GM12878 (cell line): ENCODE data around the gene DUSP22. TPM values are rescaled to one million over a fixed set of nuclear protein-coding genes. Genes with fewer than 3 reads are reported as not detected.

Source experiments
- ATAC-seq: fragments of 200-7000 bp; cut with Tn5 transposase; 3 replicates; pipeline ENCODE4 v1.9.1; 2020; ENCODE audit warnings: mild to moderate bottlenecking, moderate library complexity
- BruUV-seq: library from RNA; stranded (reverse); fragments of 400-500 nt; replicated peaks from 2 replicates; lab custom pipeline; 2021; lab: Mats Ljungman, UMichigan
- CTCF ChIA-PET: fragments of 300-600 bp; sonication (Branson Sonifier 250); formaldehyde crosslinking; extraction: SDS; loops from one replicate; lab custom pipeline; 2021; ENCODE audit warnings: inconsistent platforms; lab: Yijun Ruan, JAX
- POLR2A ChIA-PET: fragments of 350-600 bp; formaldehyde crosslinking; extraction: SDS; loops from one replicate; lab custom pipeline; 2021; ENCODE audit warnings: inconsistent platforms; lab: Charles Lee
- RAD21 ChIA-PET: fragments of 300-600 bp; sonication (Branson Sonifier 250); formaldehyde crosslinking; loops from one replicate; lab custom pipeline; 2023; ENCODE audit warnings: antibody characterized with exemption; ENCODE audit not compliant: unreplicated experiment; lab: Charles Lee
- SMC1A ChIA-PET: fragments of 300-600 bp; sonication (Branson Sonifier 250); formaldehyde crosslinking; loops from one replicate; lab custom pipeline; 2023; ENCODE audit not compliant: unreplicated experiment, uncharacterized antibody; lab: Charles Lee
- DNase-seq: peaks from one replicate; pipeline ENCODE4 v3.0.0-alpha.2; 2011; ENCODE audit warnings: low read depth, low spot score
- FAIRE-seq: peaks from 3 replicates; lab custom pipeline; 2011; peaks lifted over from hg19 to GRCh38; lab: Jason Lieb, UNC
- H2AFZ ChIP-seq: 2 replicates; pipeline ENCODE4 v1.6.0; 2011; ENCODE audit warnings: low read depth, low read length, control low read depth; ENCODE audit not compliant: control insufficient read depth
- H3K27ac ChIP-seq: 2 replicates; pipeline ENCODE4 v1.5.1; 2011; ENCODE audit warnings: control low read depth; ENCODE audit not compliant: control insufficient read depth, insufficient read depth
- H3K27me3 ChIP-seq, 2 experiments: replicated peaks in 1 of 2; 2 replicates each; pipeline versions ENCODE4 v1.6.0 to v1.6.1; 2011; ENCODE audit warnings: low read length in 1 of 2; ENCODE audit not compliant: control insufficient read depth in 2 of 2, insufficient read depth in 2 of 2
- H3K36me3 ChIP-seq, 2 experiments: 2 replicates each; pipeline ENCODE4 v1.5.1; 2011; ENCODE audit warnings: low read length in 1 of 2; ENCODE audit not compliant: control insufficient read depth in 2 of 2, insufficient read depth in 2 of 2
- H3K4me1 ChIP-seq: 2 replicates; pipeline ENCODE4 v1.6.1; 2011; ENCODE audit warnings: mild to moderate bottlenecking, low read length, moderate library complexity, mixed read lengths; ENCODE audit not compliant: control insufficient read depth, insufficient read depth
- H3K4me2 ChIP-seq: 2 replicates; pipeline ENCODE4 v1.6.0; 2011; ENCODE audit warnings: control low read depth; ENCODE audit not compliant: control insufficient read depth, insufficient read depth
- H3K4me3 ChIP-seq: fragments of 200-600 bp; sonication (generic); 2 replicates; pipeline ENCODE4 v1.5.1; 2016
- H3K79me2 ChIP-seq: 2 replicates; pipeline ENCODE4 v1.6.0; 2011; ENCODE audit warnings: low read length; ENCODE audit not compliant: control insufficient read depth, insufficient read depth
- H3K9ac ChIP-seq: 2 replicates; pipeline ENCODE4 v1.8.0; 2011; ENCODE audit warnings: low read length, control low read depth, mixed read lengths; ENCODE audit not compliant: control insufficient read depth, insufficient read depth
- H3K9me3 ChIP-seq: replicated peaks from 3 replicates; pipeline ENCODE4 v1.5.1; 2011; ENCODE audit warnings: mild to moderate bottlenecking, low read length; ENCODE audit not compliant: control insufficient read depth, insufficient read depth
- H4K20me1 ChIP-seq: 2 replicates; pipeline ENCODE4 v1.6.0; 2011; ENCODE audit not compliant: control insufficient read depth, insufficient read depth
- CBX5 ChIP-seq: sonication (generic); IDR thresholded peaks from 2 replicates; pipeline ENCODE4 v1.6.1; 2016; ENCODE audit warnings: low read depth, moderate library complexity, mild to moderate bottlenecking, inconsistent platforms
- CHD2 ChIP-seq: IDR thresholded peaks from 2 replicates; pipeline ENCODE4 v1.6.1; 2011; ENCODE audit warnings: low read depth, low read length, improper control_type of control experiment, borderline replicate concordance
- ESRRA ChIP-seq: IDR thresholded peaks from 2 replicates; pipeline ENCODE4 v1.6.1; 2012; ENCODE audit warnings: mild to moderate bottlenecking, low read length, improper control_type of control experiment
- MEF2B ChIP-seq: fragments of 450-650 bp; IDR thresholded peaks from 2 replicates; pipeline ENCODE4 v1.6.1; 2018; ENCODE audit warnings: mild to moderate bottlenecking, moderate library complexity; ENCODE audit not compliant: partially characterized antibody, poor library complexity, severe bottlenecking
- RBBP5 ChIP-seq: fragments of 200-600 bp; sonication (generic); conservative IDR thresholded peaks from 2 replicates; pipeline ENCODE4 v1.6.1; 2016
- USF2 ChIP-seq: IDR thresholded peaks from 2 replicates; pipeline ENCODE4 v1.6.1; 2011; ENCODE audit warnings: low read depth, low read length, improper control_type of control experiment, borderline replicate concordance
- WGBS: methylation state at CpG from one replicate; pipeline ENCODE4 v1.1.6; 2016; ENCODE audit warnings: low lambda C conversion rate; ENCODE audit not compliant: insufficient replicate concordance, insufficient coverage; ENCODE audit errors: missing lambda C conversion rate; 5-methylcytosine and 5-hydroxymethylcytosine counted together
- in situ Hi-C: fragments of 300-500 bp; cut with MboI; formaldehyde crosslinking; loops from 9 replicates; pipeline ENCODE4 v1.14.3; 2018; ENCODE audit warnings: mixed read lengths
- intact Hi-C: fragments of 100-400 bp; cut with micrococcal nuclease; formaldehyde crosslinking; loops from one replicate; pipeline ENCODE4 v1.14.2; 2022; ENCODE audit not compliant: unreplicated experiment
- polyA plus RNA-seq, 11 experiments: library from polyadenylated mRNA; depleted of rRNA in 4 of 11; unstranded in 6 of 11; stranded (reverse) in 5 of 11; fragments of >200 nt; fragmentation: Nextera tagmentation in 4 of 11; fragmentation: Illumina TruSeq in 1 of 11; extraction: Ambion mirVana in 4 of 11; extraction: Trizol in 1 of 11; gene quantifications; 1 replicate in 1 of 11; 2 replicates in 10 of 11; pipeline versions ENCODE4 v1.2.1 to v1.2.3, GENCODE V29; 2011 to 2016; ENCODE audit warnings: inconsistent platforms in 2 of 11, missing spikeins in 2 of 11, low read depth in 1 of 11
- total RNA-seq, 4 experiments: library from RNA; depleted of rRNA in 3 of 4; stranded (reverse); fragments of >200 nt in 3 of 4; fragmentation: Illumina TruSeq in 1 of 4; extraction: Trizol in 1 of 4; gene quantifications; 2 replicates each; pipeline versions ENCODE4 v1.2.1 to v1.2.3, GENCODE V29; 2013 to 2021
- TF ChIP-seq, protein P1 (sequence below): fragments of 450-650 bp; IDR thresholded peaks from 2 replicates; pipeline ENCODE4 v1.6.1; 2017; ENCODE audit warnings: mild to moderate bottlenecking, moderate library complexity
- TF ChIP-seq, protein P2 (sequence below): fragments of 450-650 bp; conservative IDR thresholded peaks from 2 replicates; pipeline ENCODE4 v1.6.1; 2017; ENCODE audit warnings: mild to moderate bottlenecking, moderate library complexity
- TF ChIP-seq, protein P3 (sequence below): fragments of 450-650 bp; IDR thresholded peaks from 2 replicates; pipeline ENCODE4 v1.6.1; 2016; ENCODE audit warnings: mild to moderate bottlenecking, moderate library complexity, borderline replicate concordance
- TF ChIP-seq, protein P4 (sequence below): IDR thresholded peaks from 2 replicates; pipeline ENCODE4 v1.6.1; 2012; ENCODE audit warnings: low read depth, low read length, improper control_type of control experiment

Gene DUSP22
- total and polyA plus RNA-seq, 10 of the 15 experiments (the other 5 are each of a cell fraction or from before 2014, with no cell fraction given) = 78.9 to 156 (median 107) TPM

- no TSS peak for BruUV-seq
- no peaks in the 10 kb centered on the region for H3K9me3 ChIP-seq
- no peaks in the 10 kb centered on the region; a peak in 2 of 4 replicates for H3K36me3 ChIP-seq
- H3K27me3 ChIP-seq = no peaks in the 10 kb centered on the region
- peaks cover 44% of the 10 kb centered on the region for H3K79me2 ChIP-seq
- peaks cover 23% of the 10 kb centered on the region for H3K4me1 ChIP-seq
- ChIA-PET RAD21 (interaction anchor here (0.9 to 9.4 kb wide), 7 partner anchors 16 to 170 kb away, joined by 3 to 95 read pairs (median 13); partner anchors contain the start of gene DUSP22), SMC1A (interaction anchor here (0.6 to 13.5 kb wide), 18 partner anchors 9 to 262 kb away, joined by 3 to 185 read pairs (median 4); no protein-coding TSS in a partner anchor), CTCF (interaction anchor here (0.6 to 3.4 kb wide), 10 partner anchors 12 to 272 kb away, joined by 3 to 14 read pairs (median 3); no protein-coding TSS in a partner anchor), POLR2A (interaction anchor here (0.9 to 1.2 kb wide), 2 partner anchors 9 to 16 kb away, joined by 3 read pairs; no protein-coding TSS in a partner anchor)
- H3K4me2 ChIP-seq = no peak overlapping the region
- no peak for ATAC-seq
- no peak for FAIRE-seq
- H3K9ac ChIP-seq = no peak overlapping the region
- in situ Hi-C loops (no loop called here), intact Hi-C loops (no loop called here)
- no peak overlapping the region for H3K4me3 ChIP-seq
- 88% methylated on average over 10 of the region's 10 CpGs for WGBS
- no peak overlapping the region for H2AFZ ChIP-seq
- H4K20me1 ChIP-seq = peaks cover under 1% of the 10 kb centered on the region; the same call in 1 of the 2 replicates
- no peak overlapping the region for H3K27ac ChIP-seq
- DNase-seq = no peak
- TF ChIP-seq, protein P1, sequence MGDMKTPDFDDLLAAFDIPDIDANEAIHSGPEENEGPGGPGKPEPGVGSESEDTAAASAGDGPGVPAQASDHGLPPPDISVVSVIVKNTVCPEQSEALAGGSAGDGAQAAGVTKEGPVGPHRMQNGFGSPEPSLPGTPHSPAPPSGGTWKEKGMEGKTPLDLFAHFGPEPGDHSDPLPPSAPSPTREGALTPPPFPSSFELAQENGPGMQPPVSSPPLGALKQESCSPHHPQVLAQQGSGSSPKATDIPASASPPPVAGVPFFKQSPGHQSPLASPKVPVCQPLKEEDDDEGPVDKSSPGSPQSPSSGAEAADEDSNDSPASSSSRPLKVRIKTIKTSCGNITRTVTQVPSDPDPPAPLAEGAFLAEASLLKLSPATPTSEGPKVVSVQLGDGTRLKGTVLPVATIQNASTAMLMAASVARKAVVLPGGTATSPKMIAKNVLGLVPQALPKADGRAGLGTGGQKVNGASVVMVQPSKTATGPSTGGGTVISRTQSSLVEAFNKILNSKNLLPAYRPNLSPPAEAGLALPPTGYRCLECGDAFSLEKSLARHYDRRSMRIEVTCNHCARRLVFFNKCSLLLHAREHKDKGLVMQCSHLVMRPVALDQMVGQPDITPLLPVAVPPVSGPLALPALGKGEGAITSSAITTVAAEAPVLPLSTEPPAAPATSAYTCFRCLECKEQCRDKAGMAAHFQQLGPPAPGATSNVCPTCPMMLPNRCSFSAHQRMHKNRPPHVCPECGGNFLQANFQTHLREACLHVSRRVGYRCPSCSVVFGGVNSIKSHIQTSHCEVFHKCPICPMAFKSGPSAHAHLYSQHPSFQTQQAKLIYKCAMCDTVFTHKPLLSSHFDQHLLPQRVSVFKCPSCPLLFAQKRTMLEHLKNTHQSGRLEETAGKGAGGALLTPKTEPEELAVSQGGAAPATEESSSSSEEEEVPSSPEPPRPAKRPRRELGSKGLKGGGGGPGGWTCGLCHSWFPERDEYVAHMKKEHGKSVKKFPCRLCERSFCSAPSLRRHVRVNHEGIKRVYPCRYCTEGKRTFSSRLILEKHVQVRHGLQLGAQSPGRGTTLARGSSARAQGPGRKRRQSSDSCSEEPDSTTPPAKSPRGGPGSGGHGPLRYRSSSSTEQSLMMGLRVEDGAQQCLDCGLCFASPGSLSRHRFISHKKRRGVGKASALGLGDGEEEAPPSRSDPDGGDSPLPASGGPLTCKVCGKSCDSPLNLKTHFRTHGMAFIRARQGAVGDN = no peak
- no peak for TF ChIP-seq RBBP5
- TF ChIP-seq, protein P2, sequence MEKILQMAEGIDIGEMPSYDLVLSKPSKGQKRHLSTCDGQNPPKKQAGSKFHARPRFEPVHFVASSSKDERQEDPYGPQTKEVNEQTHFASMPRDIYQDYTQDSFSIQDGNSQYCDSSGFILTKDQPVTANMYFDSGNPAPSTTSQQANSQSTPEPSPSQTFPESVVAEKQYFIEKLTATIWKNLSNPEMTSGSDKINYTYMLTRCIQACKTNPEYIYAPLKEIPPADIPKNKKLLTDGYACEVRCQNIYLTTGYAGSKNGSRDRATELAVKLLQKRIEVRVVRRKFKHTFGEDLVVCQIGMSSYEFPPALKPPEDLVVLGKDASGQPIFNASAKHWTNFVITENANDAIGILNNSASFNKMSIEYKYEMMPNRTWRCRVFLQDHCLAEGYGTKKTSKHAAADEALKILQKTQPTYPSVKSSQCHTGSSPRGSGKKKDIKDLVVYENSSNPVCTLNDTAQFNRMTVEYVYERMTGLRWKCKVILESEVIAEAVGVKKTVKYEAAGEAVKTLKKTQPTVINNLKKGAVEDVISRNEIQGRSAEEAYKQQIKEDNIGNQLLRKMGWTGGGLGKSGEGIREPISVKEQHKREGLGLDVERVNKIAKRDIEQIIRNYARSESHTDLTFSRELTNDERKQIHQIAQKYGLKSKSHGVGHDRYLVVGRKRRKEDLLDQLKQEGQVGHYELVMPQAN = no peak
- TF ChIP-seq CBX5 = no peak
- TF ChIP-seq MEF2B = no peak
- TF ChIP-seq, protein P3, sequence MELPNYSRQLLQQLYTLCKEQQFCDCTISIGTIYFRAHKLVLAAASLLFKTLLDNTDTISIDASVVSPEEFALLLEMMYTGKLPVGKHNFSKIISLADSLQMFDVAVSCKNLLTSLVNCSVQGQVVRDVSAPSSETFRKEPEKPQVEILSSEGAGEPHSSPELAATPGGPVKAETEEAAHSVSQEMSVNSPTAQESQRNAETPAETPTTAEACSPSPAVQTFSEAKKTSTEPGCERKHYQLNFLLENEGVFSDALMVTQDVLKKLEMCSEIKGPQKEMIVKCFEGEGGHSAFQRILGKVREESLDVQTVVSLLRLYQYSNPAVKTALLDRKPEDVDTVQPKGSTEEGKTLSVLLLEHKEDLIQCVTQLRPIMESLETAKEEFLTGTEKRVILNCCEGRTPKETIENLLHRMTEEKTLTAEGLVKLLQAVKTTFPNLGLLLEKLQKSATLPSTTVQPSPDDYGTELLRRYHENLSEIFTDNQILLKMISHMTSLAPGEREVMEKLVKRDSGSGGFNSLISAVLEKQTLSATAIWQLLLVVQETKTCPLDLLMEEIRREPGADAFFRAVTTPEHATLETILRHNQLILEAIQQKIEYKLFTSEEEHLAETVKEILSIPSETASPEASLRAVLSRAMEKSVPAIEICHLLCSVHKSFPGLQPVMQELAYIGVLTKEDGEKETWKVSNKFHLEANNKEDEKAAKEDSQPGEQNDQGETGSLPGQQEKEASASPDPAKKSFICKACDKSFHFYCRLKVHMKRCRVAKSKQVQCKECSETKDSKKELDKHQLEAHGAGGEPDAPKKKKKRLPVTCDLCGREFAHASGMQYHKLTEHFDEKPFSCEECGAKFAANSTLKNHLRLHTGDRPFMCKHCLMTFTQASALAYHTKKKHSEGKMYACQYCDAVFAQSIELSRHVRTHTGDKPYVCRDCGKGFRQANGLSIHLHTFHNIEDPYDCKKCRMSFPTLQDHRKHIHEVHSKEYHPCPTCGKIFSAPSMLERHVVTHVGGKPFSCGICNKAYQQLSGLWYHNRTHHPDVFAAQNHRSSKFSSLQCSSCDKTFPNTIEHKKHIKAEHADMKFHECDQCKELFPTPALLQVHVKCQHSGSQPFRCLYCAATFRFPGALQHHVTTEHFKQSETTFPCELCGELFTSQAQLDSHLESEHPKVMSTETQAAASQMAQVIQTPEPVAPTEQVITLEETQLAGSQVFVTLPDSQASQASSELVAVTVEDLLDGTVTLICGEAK = no peak
- TF ChIP-seq, protein P4, sequence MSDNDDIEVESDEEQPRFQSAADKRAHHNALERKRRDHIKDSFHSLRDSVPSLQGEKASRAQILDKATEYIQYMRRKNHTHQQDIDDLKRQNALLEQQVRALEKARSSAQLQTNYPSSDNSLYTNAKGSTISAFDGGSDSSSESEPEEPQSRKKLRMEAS = no peak
- no peak for TF ChIP-seq ESRRA
- TF ChIP-seq CHD2 = no peak
- no peak for TF ChIP-seq USF2
Measured at GRCh38 chr6:388202-388903, 96.1 kb downstream of the DUSP22 start.
